Suppressor macrophage treated with lipopolysaccharide for 1 hour (primary cell): Measurements from ENCODE around the gene PLEKHM1.
"Not testable (repeated sequence)": the region's sequence is repeated elsewhere in the genome, so short reads cannot be mapped to it uniquely, and the experiment has no call there.

Experiments used
- DNase-seq, 3 donors: peaks; one replicate each; pipeline ENCODE4 v3.0.0-alpha.2; 2020 to 2022

Gene PLEKHM1

GRCh38 chr17:45490615-45491433, at the start of gene PLEKHM1:
PLEKHM1 (minus strand) TSS chr17:45490721; CDS start chr17:45482484, 8,237 bp downstream.
- DNase-seq, result peak; percentile 84 to 94 (median 86)

DNA sequence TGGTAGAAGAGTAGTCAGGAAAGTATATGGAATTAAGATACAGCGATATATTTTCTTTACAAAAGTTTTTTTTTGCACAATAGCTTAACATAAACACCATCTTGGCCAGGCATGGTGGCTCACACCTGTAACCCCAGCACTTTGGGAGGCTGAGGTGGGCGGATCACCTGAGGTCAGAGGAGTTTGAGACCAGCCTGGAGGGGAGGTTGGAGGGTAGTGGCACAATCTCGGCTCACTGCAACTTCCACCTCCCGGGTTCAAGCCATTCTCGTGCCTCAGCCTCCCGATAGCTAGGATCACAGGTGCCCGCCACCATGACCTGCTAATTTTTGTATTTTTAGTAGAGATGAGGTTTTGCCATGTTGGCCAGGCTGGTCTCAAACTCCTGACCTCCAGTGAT, 47.6 kb upstream of the PLEKHM1 start:
- DNase-seq, result not testable (repeated sequence)

- DNase-seq, result not testable (repeated sequence)
These were observed 15.6 kb upstream of the PLEKHM1 start for GRCh38 chr17:45506072-45506471.

DNA sequence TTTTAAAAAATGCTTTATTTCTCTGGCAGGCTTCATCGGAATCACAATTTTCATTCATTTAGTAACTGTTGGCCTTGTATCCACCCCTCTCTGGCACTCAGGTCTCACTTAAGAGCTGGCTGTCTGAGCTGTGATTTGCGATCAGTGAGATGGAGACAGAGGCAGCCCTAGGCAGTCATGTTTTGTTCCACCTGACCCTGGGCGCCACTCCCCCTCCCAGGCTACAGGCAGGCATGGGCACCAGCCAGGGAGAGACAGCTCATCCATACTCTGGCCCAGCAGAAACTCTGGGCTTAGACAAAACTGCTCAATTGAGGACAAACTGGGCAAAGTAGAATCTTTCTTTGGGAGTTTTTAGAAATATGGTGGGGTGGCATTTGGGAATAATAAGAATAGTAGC, 14.7 kb upstream of the PLEKHM1 start:
- not testable (repeated sequence) for DNase-seq

- not testable (repeated sequence) for DNase-seq
These were observed 10.7 kb upstream of the PLEKHM1 start for GRCh38 chr17:45501092-45501707.

DNA sequence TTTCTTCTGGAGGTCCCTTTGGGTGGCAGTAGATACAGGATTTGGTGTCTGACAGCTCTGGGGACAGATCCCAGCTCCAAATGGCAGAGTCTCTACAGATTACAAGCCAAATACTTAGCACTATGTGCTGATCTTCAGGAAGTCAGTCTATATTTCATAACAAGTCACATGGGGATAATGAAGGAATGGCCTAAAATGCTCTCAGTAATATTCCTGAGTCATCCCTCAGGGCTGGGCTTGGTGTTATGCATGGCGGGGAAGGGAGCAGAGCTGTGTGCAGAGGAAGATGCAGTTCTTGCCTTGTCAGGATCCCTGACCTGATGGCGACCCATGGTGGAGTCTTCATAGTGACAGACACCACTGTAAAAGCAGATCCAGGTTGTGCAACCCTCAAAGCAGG, 10.0 kb upstream of the PLEKHM1 start:
- peak; percentile 32 to 67 (median 63) for DNase-seq

- not testable (repeated sequence) for DNase-seq
These were observed 8.7 kb upstream of the PLEKHM1 start for GRCh38 chr17:45499208-45499607.

DNA sequence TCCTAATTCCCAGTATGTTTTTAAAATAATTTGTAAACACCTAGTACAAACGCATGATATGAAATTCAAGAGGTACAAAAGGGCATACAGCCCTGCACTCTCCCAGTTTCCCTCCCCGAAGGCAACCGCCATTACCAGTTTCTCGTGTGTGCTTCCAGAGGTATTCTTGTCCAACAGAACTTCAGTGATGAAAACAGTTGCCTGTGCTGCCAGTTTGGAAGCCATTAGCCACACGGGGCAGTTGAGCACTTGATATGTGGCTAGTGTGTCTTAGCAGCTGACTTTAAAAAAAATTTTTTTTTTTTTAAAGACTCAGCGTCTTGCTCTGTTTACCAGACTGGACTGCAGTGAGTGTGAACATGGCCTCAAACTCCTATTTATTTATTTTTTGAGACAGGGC, 7.9 kb upstream of the PLEKHM1 start:
- not testable (repeated sequence) for DNase-seq

DNA sequence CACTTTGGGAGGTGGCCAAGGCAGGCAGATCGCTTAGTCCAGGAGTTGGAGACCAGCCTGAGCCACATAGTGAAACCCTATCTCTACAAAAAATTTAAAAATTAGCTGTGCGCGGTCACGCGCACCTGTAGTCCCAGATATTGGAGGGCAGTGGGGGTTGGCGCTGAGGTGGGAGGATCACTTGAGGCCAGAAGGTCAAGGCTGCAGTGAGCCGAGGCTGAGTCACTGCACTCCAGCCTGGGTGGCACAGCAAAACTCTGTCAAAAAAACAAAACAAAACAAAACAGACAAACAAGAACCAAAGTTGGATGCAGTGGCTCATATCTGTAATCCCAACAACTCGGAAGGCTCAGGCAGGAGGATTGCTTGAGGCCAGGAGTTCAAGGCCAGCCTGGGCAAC, 6.9 kb upstream of the PLEKHM1 start:
- DNase-seq, result not testable (repeated sequence)

- not testable (repeated sequence) for DNase-seq
These were observed 6.0 kb upstream of the PLEKHM1 start for GRCh38 chr17:45496507-45496906.

DNA sequence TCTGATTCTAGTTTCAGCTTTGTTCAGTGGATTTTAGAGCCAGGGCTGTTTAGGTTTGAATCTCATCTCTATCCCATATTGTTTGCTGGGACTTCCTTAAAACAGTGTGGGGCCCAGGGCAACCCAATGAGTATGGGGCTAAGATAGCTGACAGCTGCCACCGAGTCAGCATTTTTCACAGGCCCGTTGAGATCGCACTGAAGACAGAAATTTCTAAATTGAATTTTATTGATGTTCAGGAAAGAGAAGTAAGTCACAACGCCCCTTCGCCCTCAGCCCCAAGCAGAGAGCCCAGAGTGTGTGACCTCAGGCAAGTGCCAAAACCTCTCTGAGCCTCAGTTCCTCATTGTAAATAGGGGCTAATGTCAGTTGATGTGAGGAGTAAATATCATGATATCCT, 4.0 kb upstream of the PLEKHM1 start:
- peak; percentile 32 to 37 (median 33) for DNase-seq

- DNase-seq, result not testable (repeated sequence)
These were observed 1.6 kb upstream of the PLEKHM1 start for GRCh38 chr17:45492156-45492555.

DNA sequence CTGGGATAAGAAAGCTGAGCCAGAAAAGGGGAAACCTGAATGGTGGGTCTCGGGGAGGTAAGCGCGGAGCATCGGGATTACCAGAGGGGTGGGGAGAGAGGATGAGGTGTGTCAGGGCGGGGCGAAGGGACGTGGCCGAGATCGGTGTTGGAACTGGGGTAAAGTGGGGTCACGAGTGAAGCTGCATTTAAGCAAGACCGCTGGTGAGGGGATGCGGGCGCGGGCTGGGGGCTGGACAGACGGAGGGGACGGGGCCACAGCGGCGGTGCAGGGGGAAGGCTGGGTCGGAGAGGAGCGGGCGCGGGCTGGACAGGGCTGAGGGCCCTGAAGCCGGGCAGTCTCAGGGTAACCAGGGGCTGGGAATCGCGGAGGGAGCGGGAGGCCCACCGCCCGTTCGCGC, 323 bp downstream of the PLEKHM1 start:
- DNase-seq, result not testable (repeated sequence)

- DNase-seq, result peak; percentile 77 to 84 (median 84)
These were observed 2.8 kb downstream of the PLEKHM1 start for GRCh38 chr17:45487704-45488103.

GRCh38 chr17:45483591-45484216, 6.8 kb downstream of the PLEKHM1 start:
- not testable (repeated sequence) for DNase-seq

DNA sequence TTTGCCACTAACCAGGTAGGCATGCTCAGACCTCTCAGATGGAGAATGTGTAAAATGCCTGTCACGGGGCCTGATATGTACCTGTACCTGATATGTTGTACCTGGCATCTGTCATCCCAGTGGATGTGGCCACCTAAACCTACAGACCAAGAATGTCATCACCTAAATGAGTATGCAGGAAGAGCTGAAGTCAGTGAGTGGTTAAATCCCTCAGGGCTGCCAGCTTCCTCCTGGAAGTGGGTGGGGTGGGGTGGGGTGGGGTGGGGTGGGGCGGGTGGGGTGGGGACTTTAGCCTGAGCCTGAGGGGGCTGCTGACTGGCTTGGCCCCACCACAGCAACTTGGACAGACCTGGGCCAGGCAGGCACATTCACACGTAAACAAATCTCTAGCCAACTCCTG, 7.3 kb downstream of the PLEKHM1 start:
- DNase-seq, result not testable (repeated sequence)

DNA sequence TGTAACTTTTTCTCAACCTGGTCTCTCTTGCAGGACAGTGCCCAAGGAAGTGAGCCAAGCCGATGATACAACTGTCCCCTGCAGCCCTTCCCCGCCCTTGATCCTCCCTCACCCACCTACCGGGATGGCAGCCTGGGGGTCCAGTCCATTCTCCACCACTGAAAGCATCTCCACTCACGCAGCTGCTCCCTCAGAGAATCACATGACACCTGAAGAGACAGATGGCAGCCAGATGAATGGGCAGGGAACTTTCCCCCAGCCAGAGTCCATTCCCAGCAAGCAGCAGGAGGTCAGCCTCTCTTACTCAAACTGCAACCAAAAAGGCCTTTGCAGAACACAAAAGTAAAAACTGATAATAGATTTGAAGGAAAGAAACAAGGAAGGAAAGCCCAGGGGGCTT, 8.2 kb downstream of the PLEKHM1 start:
- DNase-seq, result not testable (repeated sequence)

- not testable (repeated sequence) for DNase-seq
These were observed 15.1 kb downstream of the PLEKHM1 start for GRCh38 chr17:45475436-45475835.

DNA sequence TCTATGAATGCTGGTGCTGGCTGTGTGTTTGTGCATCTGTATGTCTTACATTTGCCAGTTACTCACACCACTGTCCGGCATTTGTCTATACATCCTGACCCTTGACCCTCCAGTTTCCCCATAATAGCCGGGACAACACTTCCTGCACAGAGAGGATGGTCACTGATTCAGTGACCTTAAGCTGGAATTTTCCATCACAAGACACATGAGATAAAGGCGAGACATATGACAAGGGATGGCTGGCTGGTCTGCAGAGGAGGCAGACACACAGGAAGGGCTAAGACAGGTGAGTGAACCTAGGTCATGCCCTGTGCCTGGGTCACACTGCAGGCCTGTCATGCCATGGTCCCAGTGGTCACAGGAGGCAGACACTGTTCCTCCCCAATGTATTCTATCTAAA, 18.3 kb downstream of the PLEKHM1 start:
- DNase-seq, result not testable (repeated sequence)

- DNase-seq, result not testable (repeated sequence)
These were observed 21.3 kb downstream of the PLEKHM1 start for GRCh38 chr17:45469204-45469563.

GRCh38 chr17:45468293-45469203, 22.0 kb downstream of the PLEKHM1 start:
- DNase-seq, result not testable (repeated sequence)

DNA sequence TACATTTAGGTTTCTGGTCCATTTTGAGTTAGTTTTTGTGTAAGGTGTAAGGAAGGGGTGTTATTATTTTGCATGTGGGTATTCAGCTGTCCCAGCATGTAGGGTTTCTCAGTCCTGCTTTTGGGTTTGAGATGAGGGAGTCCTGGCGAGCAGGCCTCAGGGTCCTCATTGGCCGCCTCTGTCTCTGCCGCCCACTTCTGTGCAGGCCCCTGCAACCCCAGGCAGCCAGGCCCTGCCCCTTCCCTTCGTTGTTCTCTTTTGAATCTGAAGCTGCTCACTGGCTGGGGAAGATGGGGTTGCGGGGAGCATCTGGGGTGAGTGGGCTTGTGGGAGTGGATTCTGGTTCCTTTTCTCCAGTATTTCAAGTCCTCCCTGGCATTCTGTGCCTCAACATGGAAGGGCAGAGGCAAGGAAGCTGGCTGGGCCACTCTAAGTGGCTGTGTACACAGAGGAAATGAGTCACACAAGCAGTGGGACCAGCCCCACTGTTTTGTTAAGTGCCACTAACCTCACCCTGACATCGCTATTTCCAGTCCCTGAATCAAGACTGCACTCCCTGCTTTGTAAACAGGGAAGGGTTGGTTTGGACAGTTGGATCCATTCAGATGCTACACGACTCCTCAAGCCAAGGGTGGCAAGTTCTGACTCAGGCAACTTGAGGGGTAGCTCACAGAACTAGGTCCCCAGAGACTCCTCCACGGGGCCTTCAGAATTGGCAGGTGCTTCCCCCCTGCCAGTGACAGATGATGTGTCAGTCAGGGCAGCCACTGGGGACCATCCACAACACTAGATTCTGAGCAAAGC, 28.8 kb downstream of the PLEKHM1 start:
- DNase-seq, result peak; percentile 71 to 75 (median 74)
